Retinal pigment epithelial cell (primary cell): Measurements from ENCODE around the gene C9orf85.

Experiments
- DNase-seq: peaks from one replicate; pipeline ENCODE4 v3.0.0-alpha.2; 2010; ENCODE audit warnings: low read depth
- H3K4me3 ChIP-seq: 2 replicates; pipeline ENCODE4 v1.5.1; 2011; ENCODE audit warnings: mild to moderate bottlenecking, low read length, control low read depth, moderate library complexity
- TF ChIP-seq, protein P1 (sequence below): conservative IDR thresholded peaks from 2 replicates; pipeline ENCODE4 v1.5.1; 2011; ENCODE audit warnings: low read depth, low read length, control low read depth, inconsistent platforms

C9orf85 gene

DNA sequence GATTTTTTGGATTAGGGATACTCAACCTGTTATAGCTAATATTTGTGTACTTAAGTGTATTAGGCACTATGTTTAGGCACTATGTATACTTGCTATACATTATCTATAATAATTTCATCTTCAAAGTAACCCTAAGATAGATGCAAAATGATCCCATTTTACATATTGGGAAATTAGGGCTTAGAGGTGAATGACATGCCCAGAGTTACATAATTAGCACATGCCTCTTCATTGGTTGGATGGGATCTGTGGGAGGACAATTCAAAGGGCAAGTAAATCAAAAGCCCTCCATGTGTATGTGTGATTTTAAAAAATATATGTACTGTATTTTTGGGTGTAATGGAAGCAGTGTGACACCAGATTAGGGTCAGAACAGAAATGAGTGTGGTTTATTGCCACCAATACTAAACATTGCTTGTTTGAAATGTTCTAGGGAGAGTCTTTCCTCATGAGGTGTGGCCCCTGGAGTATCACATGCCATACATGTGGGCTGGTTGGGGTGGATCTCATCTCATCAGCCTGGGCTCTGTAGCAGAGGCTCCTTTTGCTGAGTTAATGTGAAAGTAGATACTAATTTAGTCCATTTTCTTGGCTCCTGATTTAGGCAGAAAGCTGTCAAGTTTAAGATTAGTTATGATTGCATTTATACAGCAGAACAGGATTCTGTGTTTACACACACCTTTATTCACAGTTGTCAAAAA, 5.5 kb downstream of the C9orf85 start:
- DNase-seq: no peak
- TF ChIP-seq, protein P1, sequence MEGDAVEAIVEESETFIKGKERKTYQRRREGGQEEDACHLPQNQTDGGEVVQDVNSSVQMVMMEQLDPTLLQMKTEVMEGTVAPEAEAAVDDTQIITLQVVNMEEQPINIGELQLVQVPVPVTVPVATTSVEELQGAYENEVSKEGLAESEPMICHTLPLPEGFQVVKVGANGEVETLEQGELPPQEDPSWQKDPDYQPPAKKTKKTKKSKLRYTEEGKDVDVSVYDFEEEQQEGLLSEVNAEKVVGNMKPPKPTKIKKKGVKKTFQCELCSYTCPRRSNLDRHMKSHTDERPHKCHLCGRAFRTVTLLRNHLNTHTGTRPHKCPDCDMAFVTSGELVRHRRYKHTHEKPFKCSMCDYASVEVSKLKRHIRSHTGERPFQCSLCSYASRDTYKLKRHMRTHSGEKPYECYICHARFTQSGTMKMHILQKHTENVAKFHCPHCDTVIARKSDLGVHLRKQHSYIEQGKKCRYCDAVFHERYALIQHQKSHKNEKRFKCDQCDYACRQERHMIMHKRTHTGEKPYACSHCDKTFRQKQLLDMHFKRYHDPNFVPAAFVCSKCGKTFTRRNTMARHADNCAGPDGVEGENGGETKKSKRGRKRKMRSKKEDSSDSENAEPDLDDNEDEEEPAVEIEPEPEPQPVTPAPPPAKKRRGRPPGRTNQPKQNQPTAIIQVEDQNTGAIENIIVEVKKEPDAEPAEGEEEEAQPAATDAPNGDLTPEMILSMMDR: no peak
- H3K4me3 ChIP-seq: no peak overlapping the region

DNA sequence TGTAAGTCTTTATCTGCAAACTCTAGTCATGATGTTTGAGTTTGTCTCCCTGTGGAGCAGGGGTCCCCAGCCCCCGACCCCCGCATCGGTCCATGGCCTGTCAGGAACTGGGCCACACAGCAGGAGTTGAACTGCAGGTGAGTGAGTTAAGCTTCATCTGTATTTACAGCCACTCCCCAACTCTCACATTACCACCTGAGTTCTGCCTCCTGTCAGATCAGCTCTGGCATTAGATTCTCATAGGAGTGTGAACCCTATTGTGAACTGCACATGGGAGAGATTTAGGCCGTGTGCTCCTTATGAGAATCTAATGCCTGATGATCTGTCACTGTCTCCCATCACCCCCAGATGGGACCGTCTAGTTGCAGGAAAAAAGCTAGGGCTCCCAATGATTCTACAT, 7.0 kb downstream of the C9orf85 start:
- DNase-seq: no peak
- TF ChIP-seq, protein P1: no peak
- no peak overlapping the region for H3K4me3 ChIP-seq

DNA sequence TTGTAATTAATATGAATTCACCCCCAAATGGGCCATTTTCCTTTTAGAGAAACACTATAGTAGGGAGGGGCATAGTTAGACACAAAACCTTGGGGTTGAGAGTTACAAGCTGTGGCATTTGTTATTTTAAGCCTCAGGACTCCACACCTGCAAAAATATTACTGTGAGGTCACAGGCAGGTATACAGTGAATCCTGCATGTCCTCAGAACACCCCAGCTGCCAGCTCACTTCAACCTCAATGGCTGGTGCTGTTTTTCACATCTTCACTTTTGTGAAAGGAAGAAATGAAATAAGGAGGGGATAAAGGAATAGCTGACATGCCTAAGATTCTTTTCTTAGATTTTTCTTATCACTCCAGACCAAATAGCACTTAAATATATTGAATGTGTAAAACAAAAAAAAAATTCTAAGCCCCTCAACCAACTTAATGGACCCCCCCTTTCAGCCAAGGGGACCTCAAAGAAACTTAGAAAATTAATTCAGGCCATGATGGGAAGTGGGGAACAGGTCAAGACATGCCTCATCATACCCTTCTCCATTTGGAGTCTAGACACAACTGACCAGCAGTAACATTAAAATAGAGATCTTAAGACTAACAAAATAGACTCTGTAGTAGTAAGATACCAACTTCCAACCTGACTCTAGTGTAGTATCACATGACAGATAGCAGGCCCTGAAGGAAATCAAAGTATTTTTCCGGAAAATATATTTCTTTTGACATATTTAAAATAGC, 9.2 kb downstream of the C9orf85 start:
- TF ChIP-seq, protein P1: no peak
- DNase-seq: no peak
- H3K4me3 ChIP-seq: no peak overlapping the region

DNA sequence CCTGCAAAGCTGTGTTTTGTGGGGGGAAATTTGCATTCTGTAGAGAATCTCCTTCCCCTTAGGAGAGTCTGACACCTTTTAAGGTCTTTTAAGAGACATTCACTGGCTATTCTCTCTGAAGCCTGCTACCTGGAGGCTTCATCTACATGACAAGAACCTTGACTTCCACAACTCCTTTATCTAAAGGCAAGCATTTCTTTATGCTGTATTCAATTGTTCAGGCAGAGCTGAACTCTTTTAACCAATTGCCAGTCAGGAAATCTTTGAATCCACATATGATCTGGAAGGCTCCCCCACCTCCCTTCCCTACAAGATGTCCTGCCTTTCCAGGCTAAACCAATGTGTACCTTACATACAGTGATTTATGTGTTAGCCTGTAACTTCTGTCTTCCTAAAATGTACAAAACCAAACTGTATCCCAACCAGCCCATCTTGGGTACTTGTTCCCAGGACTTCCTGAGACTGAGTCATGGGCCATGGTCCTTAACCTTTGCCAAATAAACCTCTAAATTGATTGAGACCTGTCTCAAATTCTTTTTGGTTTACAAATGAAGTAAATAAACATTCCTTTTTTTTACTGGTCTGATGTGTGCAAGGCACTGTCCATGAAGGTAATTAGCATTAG, 9.9 kb downstream of the C9orf85 start:
- no peak for DNase-seq
- no peak overlapping the region for H3K4me3 ChIP-seq
- TF ChIP-seq, protein P1: no peak

DNA sequence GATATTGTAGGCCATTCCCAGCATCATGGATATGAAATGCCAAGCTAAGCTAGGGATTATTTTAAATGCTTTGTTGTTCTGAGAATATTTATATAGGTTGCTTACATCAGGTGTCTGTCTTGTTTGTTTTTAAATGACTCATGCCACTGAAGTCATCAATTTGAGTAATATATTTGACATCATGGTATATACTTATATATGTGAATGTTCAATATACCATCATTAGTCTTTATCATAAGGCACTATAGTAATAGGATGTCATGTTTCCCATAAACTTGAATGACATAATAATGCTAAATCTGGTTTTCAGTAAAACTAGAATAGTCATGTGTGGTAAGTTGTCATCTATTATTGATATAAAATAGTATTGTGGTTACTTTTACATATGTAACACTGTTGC, 13.1 kb downstream of the C9orf85 start:
- TF ChIP-seq, protein P1: no peak
- DNase-seq: no peak

DNA sequence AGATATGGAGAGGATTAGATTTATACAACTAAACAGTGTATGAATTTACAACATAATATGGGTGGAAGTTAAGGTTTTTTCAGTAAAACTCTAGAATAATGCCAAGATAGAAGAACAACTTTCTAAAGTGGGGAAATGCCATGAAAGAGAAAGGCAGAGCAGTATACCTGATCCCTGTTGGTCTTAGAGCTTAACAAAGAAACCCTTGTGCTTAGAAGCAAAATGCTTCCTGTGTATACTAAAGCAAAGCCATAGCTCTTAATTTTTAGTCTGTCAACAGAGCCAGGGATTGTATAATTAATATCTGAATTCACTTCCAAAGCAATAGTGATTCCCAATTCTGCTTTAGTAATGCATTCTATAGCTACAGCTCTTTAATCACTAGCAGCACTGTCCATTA, 14.4 kb downstream of the C9orf85 start:
- TF ChIP-seq, protein P1: no peak
- no peak for DNase-seq
- no peak overlapping the region for H3K4me3 ChIP-seq

More for the DNA sequence above, 13.1 kb downstream of the C9orf85 start:
- no peak overlapping the region for H3K4me3 ChIP-seq
